Fibroblast of skin of left quadriceps (primary cell): Measurements from ENCODE around the gene KRTAP12-4.
"Not testable (repeated sequence)": the region's sequence is repeated elsewhere in the genome, so short reads cannot be mapped to it uniquely, and the experiment has no call there.

Experiments used
- DNase-seq, 2 experiments: peaks; one replicate each; pipeline ENCODE4 v3.0.0-alpha.2; 2013; ENCODE audit warnings: low read depth in 2 of 2

KRTAP12-4 gene

GRCh38 chr21:44686843-44687561 lies 32.5 kb upstream of the KRTAP12-4 start:
- no peak for DNase-seq

GRCh38 chr21:44686000-44686781 lies 31.7 kb upstream of the KRTAP12-4 start:
- DNase-seq: no peak

GRCh38 chr21:44685050-44685449 lies 30.6 kb upstream of the KRTAP12-4 start:
- not testable (repeated sequence) for DNase-seq

GRCh38 chr21:44684483-44684882 lies 30.0 kb upstream of the KRTAP12-4 start:
- DNase-seq: no peak

GRCh38 chr21:44684077-44684476 lies 29.6 kb upstream of the KRTAP12-4 start:
- DNase-seq: no peak

GRCh38 chr21:44682580-44683151 lies 28.2 kb upstream of the KRTAP12-4 start:
- no peak for DNase-seq

- no peak for DNase-seq
Observed at GRCh38 chr21:44681861-44682579, 27.6 kb upstream of the KRTAP12-4 start, which contains the start of gene KRTAP12-1. Gene KRTAP12-1 (minus strand): TSS chr21:44682163. CDS start chr21:44682123, 40 bp downstream.

GRCh38 chr21:44681152-44681551 lies 26.7 kb upstream of the KRTAP12-4 start:
- no peak for DNase-seq

- DNase-seq: no peak
Observed at GRCh38 chr21:44677881-44678280, 23.4 kb upstream of the KRTAP12-4 start.

- no peak for DNase-seq
Observed at GRCh38 chr21:44671911-44672310, 17.5 kb upstream of the KRTAP12-4 start.

GRCh38 chr21:44670642-44671432 lies 16.4 kb upstream of the KRTAP12-4 start:
- DNase-seq: no peak

GRCh38 chr21:44667612-44668011 lies 13.2 kb upstream of the KRTAP12-4 start:
- no peak for DNase-seq

- no peak for DNase-seq
Observed at GRCh38 chr21:44666401-44667320, 12.2 kb upstream of the KRTAP12-4 start, which contains the start of gene KRTAP12-2. Gene KRTAP12-2 (minus strand): TSS chr21:44666927. CDS start chr21:44666886, 41 bp downstream.

- no peak for DNase-seq
Observed at GRCh38 chr21:44664691-44665090, 10.2 kb upstream of the KRTAP12-4 start.

GRCh38 chr21:44661567-44661966 lies 7.1 kb upstream of the KRTAP12-4 start:
- DNase-seq: not testable (repeated sequence)

- DNase-seq: no peak
Observed at GRCh38 chr21:44658913-44659595, 4.6 kb upstream of the KRTAP12-4 start.

- DNase-seq: no peak
Observed at GRCh38 chr21:44658541-44658910, 4.1 kb upstream of the KRTAP12-4 start.

- DNase-seq: no peak
Observed at GRCh38 chr21:44657635-44658540, 3.4 kb upstream of the KRTAP12-4 start, which contains the start of gene KRTAP12-3. Gene KRTAP12-3 (plus strand): TSS chr21:44657932. CDS start chr21:44657980, 48 bp downstream.
